Gastrocnemius medialis (tissue), 4 donors: ENCODE results near the gene KANSL1. TPM values are rescaled to one million over a fixed set of nuclear protein-coding genes. Genes with fewer than 3 reads are reported as not detected.

ENCODE experiments used
- ATAC-seq, 2 donors: fragments of 150-250 bp; one replicate each; pipeline ENCODE4 v1.9.1; 2016
- DNase-seq, 2 donors: peaks; one replicate each; pipeline ENCODE4 v3.0.0-alpha.2; 2019
- H3K27ac ChIP-seq, 4 donors: fragments of 200-600 bp; sonication (generic); 1 replicate in 1 of 4; 2 replicates in 3 of 4; pipeline ENCODE4 v1.5.1; 2016 to 2018; ENCODE audit warnings: mild to moderate bottlenecking in 2 of 4, moderate library complexity in 1 of 4
- H3K27me3 ChIP-seq, 3 donors: fragments of 200-600 bp; sonication (generic) in 2 of 3; 1 replicate in 1 of 3; 2 replicates in 2 of 3; pipeline versions ENCODE4 v1.5.1 to v1.6.0; 2016 to 2019; ENCODE audit warnings: mild to moderate bottlenecking in 1 of 3, moderate library complexity in 1 of 3
- H3K36me3 ChIP-seq, 2 donors: fragments of 200-600 bp; sonication (generic) in 1 of 2; one replicate each; pipeline ENCODE4 v1.5.1; 2017 to 2018
- H3K4me1 ChIP-seq, 2 donors: fragments of 200-600 bp; sonication (generic) in 1 of 2; one replicate each; pipeline ENCODE4 v1.5.1; 2016 to 2017; ENCODE audit warnings: mild to moderate bottlenecking in 2 of 2
- H3K4me3 ChIP-seq, 4 donors: fragments of 200-600 bp; sonication (generic) in 3 of 4; 1 replicate in 1 of 4; 2 replicates in 3 of 4; pipeline ENCODE4 v1.5.1; 2016 to 2019; ENCODE audit warnings: mild to moderate bottlenecking in 2 of 4
- H3K9me3 ChIP-seq, 3 donors: fragments of 200-600 bp; sonication (generic) in 2 of 3; 1 replicate in 1 of 3; 2 replicates in 2 of 3; pipeline ENCODE4 v1.5.1; 2016 to 2019
- POLR2A ChIP-seq, 2 donors: fragments of 450-650 bp; IDR thresholded peaks; one replicate each; pipeline ENCODE4 v1.6.1; 2017; ENCODE audit warnings: antibody characterized with exemption in 2 of 2, mild to moderate bottlenecking in 2 of 2, moderate library complexity in 2 of 2
- in situ Hi-C, 4 donors: fragments of 200-750 bp; cut with MboI; loops; one replicate each; pipeline versions ENCODE4 v1.15.0 to v1.8.0; 2017; ENCODE audit warnings: low sequenced_read_pairs in 4 of 4
- intact Hi-C: fragments of 100-400 bp; cut with DNase I; formaldehyde crosslinking; loops from one replicate; pipeline ENCODE4 v1.15.1; 2023; ENCODE audit warnings: low total_unique reads
- total RNA-seq, 4 donors: library from RNA; depleted of rRNA; stranded (reverse); fragments of >200 nt; gene quantifications; one replicate each; pipeline versions ENCODE4 v1.1.0 to v1.2.3, GENCODE V29; 2016
- TF ChIP-seq, protein P1 (sequence below), 5 experiments: fragments of 450-650 bp in 3 of 5; fragments of 200-600 bp in 2 of 5; sonication (generic) in 2 of 5; IDR thresholded peaks in 4 of 5; conservative IDR thresholded peaks in 1 of 5; 1 replicate in 4 of 5; 2 replicates in 1 of 5; pipeline ENCODE4 v1.5.1; 2016 to 2019; ENCODE audit warnings: antibody characterized with exemption in 5 of 5, mild to moderate bottlenecking in 3 of 5, moderate library complexity in 3 of 5

KANSL1 gene
- total RNA-seq, 4 donors from 2014 or later: 19.9 to 35.9 (median 31.2) TPM

DNA sequence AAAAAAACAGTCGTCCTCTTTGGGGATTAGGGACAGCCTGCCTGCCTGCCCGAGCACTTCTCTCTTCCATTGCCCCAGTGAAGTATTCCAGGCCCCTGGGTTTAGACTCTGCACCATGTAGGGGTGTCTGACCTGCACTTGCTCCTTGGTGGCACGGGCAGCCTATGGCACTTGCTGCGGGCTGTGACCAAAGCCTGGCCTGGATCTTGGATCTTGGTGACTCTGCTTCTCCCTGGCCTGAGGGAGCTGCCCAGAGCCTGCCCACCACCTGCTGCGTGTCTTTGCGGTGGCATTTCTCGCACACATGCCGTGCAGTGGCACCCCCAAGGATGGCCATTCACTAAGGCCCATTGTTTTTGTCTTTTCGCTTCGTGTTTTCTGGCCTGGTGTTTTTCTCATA lies 200.3 kb downstream of the KANSL1 start:
- peaks cover 0 to 26% of the 10 kb centered on the region in 2 donors for H3K36me3 ChIP-seq
- H3K27ac ChIP-seq: peak overlapping the region in 1 of 4 donors; percentile 18
- H3K27me3 ChIP-seq: no peaks in the 10 kb centered on the region
- no peak overlapping the region for H3K4me3 ChIP-seq
- no peak for TF ChIP-seq POLR2A (IDR thresholded peaks at IDR 0.05)
- TF ChIP-seq, protein P1, sequence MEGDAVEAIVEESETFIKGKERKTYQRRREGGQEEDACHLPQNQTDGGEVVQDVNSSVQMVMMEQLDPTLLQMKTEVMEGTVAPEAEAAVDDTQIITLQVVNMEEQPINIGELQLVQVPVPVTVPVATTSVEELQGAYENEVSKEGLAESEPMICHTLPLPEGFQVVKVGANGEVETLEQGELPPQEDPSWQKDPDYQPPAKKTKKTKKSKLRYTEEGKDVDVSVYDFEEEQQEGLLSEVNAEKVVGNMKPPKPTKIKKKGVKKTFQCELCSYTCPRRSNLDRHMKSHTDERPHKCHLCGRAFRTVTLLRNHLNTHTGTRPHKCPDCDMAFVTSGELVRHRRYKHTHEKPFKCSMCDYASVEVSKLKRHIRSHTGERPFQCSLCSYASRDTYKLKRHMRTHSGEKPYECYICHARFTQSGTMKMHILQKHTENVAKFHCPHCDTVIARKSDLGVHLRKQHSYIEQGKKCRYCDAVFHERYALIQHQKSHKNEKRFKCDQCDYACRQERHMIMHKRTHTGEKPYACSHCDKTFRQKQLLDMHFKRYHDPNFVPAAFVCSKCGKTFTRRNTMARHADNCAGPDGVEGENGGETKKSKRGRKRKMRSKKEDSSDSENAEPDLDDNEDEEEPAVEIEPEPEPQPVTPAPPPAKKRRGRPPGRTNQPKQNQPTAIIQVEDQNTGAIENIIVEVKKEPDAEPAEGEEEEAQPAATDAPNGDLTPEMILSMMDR (IDR thresholded peaks at IDR 0.05 in 4 of 5, conservative IDR thresholded peaks at IDR 0.05 in 1 of 5): no peak
- H3K4me1 ChIP-seq: no peaks in the 10 kb centered on the region
- in situ Hi-C loops: no loop called here
- intact Hi-C loops: no loop called here
- no peak for DNase-seq
- no peaks in the 10 kb centered on the region for H3K9me3 ChIP-seq
- no peak for ATAC-seq

GRCh38 chr17:45992175-45992574 lies 201.1 kb downstream of the KANSL1 start:
- in situ Hi-C loops: no loop called here
- H3K4me3 ChIP-seq: no peak overlapping the region
- ATAC-seq: no peak

DNA sequence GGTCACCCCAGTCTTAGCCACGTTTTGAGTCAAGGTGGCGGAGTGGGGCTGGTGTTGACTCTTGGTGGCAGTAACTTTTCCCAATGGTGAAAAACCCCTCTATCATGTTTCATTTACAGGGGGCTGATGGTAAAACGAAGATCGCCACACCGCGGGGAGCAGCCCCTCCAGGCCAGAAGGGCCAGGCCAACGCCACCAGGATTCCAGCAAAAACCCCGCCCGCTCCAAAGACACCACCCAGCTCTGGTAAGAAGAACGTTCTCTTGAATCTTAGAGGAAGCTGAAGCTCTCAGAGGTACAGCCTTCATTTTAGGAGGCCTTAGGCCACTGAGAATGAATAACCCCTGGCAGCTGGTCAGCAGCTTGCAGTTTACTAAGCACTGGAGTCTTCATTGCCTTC lies 201.9 kb downstream of the KANSL1 start:
- no peaks in the 10 kb centered on the region for H3K27me3 ChIP-seq
- intact Hi-C loops: no loop called here
- no peak overlapping the region for H3K27ac ChIP-seq
- H3K9me3 ChIP-seq: no peaks in the 10 kb centered on the region
- DNase-seq (no peak), ATAC-seq (no peak)
- no peak overlapping the region for H3K4me3 ChIP-seq
- in situ Hi-C loops: no loop called here
- TF ChIP-seq, protein P1 (IDR thresholded peaks at IDR 0.05 in 4 of 5, conservative IDR thresholded peaks at IDR 0.05 in 1 of 5): no peak
- no peak for TF ChIP-seq POLR2A (IDR thresholded peaks at IDR 0.05)
- H3K4me1 ChIP-seq: no peaks in the 10 kb centered on the region
- peaks cover 0 to 17% of the 10 kb centered on the region in 2 donors for H3K36me3 ChIP-seq

More at GRCh38 chr17:45992175-45992574, 201.1 kb downstream of the KANSL1 start:
- no peaks in the 10 kb centered on the region for H3K9me3 ChIP-seq
- no peak for DNase-seq
- H3K36me3 ChIP-seq: peaks cover 0 to 24% of the 10 kb centered on the region in 2 donors
- H3K27ac ChIP-seq: no peak overlapping the region
- H3K27me3 ChIP-seq: no peaks in the 10 kb centered on the region
- no peaks in the 10 kb centered on the region for H3K4me1 ChIP-seq
- intact Hi-C loops: no loop called here
- TF ChIP-seq, protein P1 (IDR thresholded peaks at IDR 0.05 in 4 of 5, conservative IDR thresholded peaks at IDR 0.05 in 1 of 5): no peak
- no peak for TF ChIP-seq POLR2A (IDR thresholded peaks at IDR 0.05)

DNA sequence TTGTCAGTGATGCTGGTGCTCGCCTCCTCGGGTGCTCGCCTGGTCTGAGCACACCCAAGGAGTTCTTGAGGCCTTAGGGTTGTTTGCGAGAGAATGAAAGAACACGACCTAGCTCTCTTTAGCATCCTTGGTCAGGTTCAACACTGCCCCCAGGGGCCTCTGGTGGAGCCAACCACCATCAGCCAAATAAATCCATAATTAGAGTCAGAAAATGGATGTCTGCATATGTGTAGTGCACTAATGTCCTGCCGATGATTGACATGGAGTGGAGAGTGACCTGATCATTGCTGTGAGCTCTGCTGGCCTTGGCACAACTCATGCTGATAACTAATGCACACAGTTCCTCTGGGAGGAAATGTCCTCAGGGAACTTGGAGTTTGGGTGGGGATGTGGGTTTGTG lies 202.3 kb downstream of the KANSL1 start:
- Histone ChIP-seq H3K9me3 (no peaks in the 10 kb centered on the region), H3K36me3 (peaks cover 0 to 13% of the 10 kb centered on the region in 2 donors), H3K27me3 (no peaks in the 10 kb centered on the region), H3K4me1 (no peaks in the 10 kb centered on the region), H3K27ac (no peak overlapping the region), H3K4me3 (no peak overlapping the region)
- TF ChIP-seq, protein P1 (IDR thresholded peaks at IDR 0.05 in 4 of 5, conservative IDR thresholded peaks at IDR 0.05 in 1 of 5): no peak
- TF ChIP-seq POLR2A (IDR thresholded peaks at IDR 0.05): no peak
- DNase-seq (no peak), ATAC-seq (no peak)
- intact Hi-C loops (no loop called here), in situ Hi-C loops (no loop called here)

DNA sequence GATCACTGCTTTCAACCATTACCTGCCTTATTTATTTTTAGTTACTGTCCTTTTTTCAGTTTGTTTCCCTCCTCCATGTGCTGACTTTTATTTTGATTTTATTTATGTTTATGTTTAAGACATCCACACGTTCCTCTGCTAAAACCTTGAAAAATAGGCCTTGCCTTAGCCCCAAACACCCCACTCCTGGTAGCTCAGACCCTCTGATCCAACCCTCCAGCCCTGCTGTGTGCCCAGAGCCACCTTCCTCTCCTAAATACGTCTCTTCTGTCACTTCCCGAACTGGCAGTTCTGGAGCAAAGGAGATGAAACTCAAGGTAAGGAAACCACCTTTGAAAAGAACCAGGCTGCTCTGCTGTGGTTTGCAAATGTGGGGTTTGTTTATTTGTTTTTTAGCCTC lies 203.5 kb downstream of the KANSL1 start:
- H3K9me3 ChIP-seq: no peaks in the 10 kb centered on the region
- H3K4me1 ChIP-seq: no peaks in the 10 kb centered on the region
- ATAC-seq: no peak
- in situ Hi-C loops (no loop called here), intact Hi-C loops (no loop called here)
- no peak overlapping the region for H3K4me3 ChIP-seq
- H3K36me3 ChIP-seq: peaks cover 0 to 13% of the 10 kb centered on the region in 2 donors
- TF ChIP-seq POLR2A (IDR thresholded peaks at IDR 0.05): no peak
- TF ChIP-seq, protein P1 (IDR thresholded peaks at IDR 0.05 in 4 of 5, conservative IDR thresholded peaks at IDR 0.05 in 1 of 5): no peak
- H3K27ac ChIP-seq: no peak overlapping the region
- no peaks in the 10 kb centered on the region for H3K27me3 ChIP-seq
- DNase-seq: no peak
